A673 (cell line): Measurements from ENCODE around the gene MACROD1.

Source experiments
- EZH2 ChIP-seq: fragments of 200-600 bp; sonication (generic); IDR thresholded peaks from 2 replicates; pipeline ENCODE4 v1.6.1; 2017; ENCODE audit warnings: borderline replicate concordance, low read depth, mild to moderate bottlenecking, mixed read lengths, antibody characterized with exemption, low read length; ENCODE audit not compliant: poor library complexity, severe bottlenecking
- TF ChIP-seq, protein P1 (sequence below): fragments of 300-800, 200-600 bp; sonication (generic); conservative IDR thresholded peaks from 2 replicates; pipeline ENCODE4 v1.5.1; 2017; ENCODE audit warnings: low read depth, mild to moderate bottlenecking, antibody characterized with exemption, low read length, moderate library complexity, mixed read lengths

DNA sequence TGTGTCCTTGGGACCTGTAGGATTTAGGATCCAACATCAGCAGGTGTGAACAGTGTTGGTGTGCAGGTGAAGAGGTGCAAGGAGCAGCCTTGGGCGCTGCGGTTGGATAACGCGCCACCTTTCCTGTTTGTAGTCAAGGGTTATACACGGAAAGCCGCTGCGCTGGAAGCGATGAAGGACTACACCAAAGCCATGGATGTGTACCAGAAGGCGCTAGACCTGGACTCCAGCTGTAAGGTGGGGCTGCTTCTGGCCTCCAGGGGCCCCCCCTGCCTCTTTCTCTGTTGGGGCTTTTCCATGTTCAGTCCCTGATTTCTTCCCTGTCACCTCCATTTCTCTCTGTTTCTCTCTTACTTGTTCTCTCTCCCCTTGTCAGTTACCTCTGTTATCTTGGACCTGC, 37.1 kb upstream of the MACROD1 start:
- no peak for TF ChIP-seq EZH2
- TF ChIP-seq, protein P1, sequence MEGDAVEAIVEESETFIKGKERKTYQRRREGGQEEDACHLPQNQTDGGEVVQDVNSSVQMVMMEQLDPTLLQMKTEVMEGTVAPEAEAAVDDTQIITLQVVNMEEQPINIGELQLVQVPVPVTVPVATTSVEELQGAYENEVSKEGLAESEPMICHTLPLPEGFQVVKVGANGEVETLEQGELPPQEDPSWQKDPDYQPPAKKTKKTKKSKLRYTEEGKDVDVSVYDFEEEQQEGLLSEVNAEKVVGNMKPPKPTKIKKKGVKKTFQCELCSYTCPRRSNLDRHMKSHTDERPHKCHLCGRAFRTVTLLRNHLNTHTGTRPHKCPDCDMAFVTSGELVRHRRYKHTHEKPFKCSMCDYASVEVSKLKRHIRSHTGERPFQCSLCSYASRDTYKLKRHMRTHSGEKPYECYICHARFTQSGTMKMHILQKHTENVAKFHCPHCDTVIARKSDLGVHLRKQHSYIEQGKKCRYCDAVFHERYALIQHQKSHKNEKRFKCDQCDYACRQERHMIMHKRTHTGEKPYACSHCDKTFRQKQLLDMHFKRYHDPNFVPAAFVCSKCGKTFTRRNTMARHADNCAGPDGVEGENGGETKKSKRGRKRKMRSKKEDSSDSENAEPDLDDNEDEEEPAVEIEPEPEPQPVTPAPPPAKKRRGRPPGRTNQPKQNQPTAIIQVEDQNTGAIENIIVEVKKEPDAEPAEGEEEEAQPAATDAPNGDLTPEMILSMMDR: no peak
